OCI-LY7 (cell line): ENCODE data around the gene GPR78. TPM values are rescaled to one million over a fixed set of nuclear protein-coding genes. Genes with fewer than 3 reads are reported as not detected.

Experiments used
- BruUV-seq: library from RNA; stranded (reverse); fragments of 400-500 nt; replicated peaks from 2 replicates; lab custom pipeline; 2021; lab: Mats Ljungman, UMichigan
- CTCF ChIA-PET: fragments of 300-600 bp; sonication (Branson Sonifier 250); formaldehyde crosslinking; loops from one replicate; lab custom pipeline; 2022; ENCODE audit warnings: antibody characterized with exemption; ENCODE audit not compliant: unreplicated experiment; lab: Charles Lee
- POLR2A ChIA-PET: fragments of 300-600 bp; sonication (Branson Sonifier 250); formaldehyde crosslinking; loops from one replicate; lab custom pipeline; 2022; ENCODE audit warnings: antibody characterized with exemption; lab: Charles Lee
- DNase-seq: peaks from one replicate; pipeline ENCODE4 v3.0.0-alpha.2; 2015; ENCODE audit warnings: low spot score
- H2AFZ ChIP-seq: fragments of 200-600 bp; sonication (generic), shearing (Covaris generic); 2 replicates; pipeline ENCODE4 v1.6.1; 2014; ENCODE audit warnings: mild to moderate bottlenecking, antibody characterized with exemption, low read length, moderate library complexity
- H3K27ac ChIP-seq: fragments of 200-600 bp; sonication (generic); 2 replicates; pipeline ENCODE4 v1.5.1; 2014; ENCODE audit warnings: mixed run types, low read depth, mild to moderate bottlenecking, moderate library complexity, low read length, inconsistent platforms; ENCODE audit not compliant: poor library complexity, severe bottlenecking
- H3K36me3 ChIP-seq: fragments of 200-600 bp; sonication (generic); 2 replicates; pipeline ENCODE4 v1.6.1; 2014; ENCODE audit warnings: mild to moderate bottlenecking, antibody characterized with exemption, low read length, moderate library complexity, mixed read lengths; ENCODE audit not compliant: insufficient read depth
- H3K4me1 ChIP-seq: fragments of 200-600 bp; sonication (generic); 2 replicates; pipeline ENCODE4 v1.5.1; 2014; ENCODE audit warnings: mild to moderate bottlenecking, low read length; ENCODE audit not compliant: insufficient read depth, poor library complexity, severe bottlenecking
- H3K4me2 ChIP-seq: fragments of 200-600 bp; sonication (generic); 2 replicates; pipeline ENCODE4 v1.6.1; 2014; ENCODE audit warnings: mild to moderate bottlenecking, low read length
- H3K4me3 ChIP-seq: fragments of 200-600 bp; sonication (generic); 2 replicates; pipeline ENCODE4 v1.5.1; 2014; ENCODE audit warnings: mild to moderate bottlenecking, low read depth, low read length; ENCODE audit not compliant: poor library complexity, severe bottlenecking
- H3K79me2 ChIP-seq: fragments of 200-600 bp; sonication (generic); 2 replicates; pipeline ENCODE4 v1.6.1; 2016; ENCODE audit warnings: low read depth, mild to moderate bottlenecking, low read length, moderate library complexity, mixed read lengths; ENCODE audit not compliant: insufficient read depth
- H3K9me2 ChIP-seq: fragments of 200-600 bp; sonication (generic); 2 replicates; pipeline ENCODE4 v1.6.1; 2016; ENCODE audit warnings: mild to moderate bottlenecking, low read length, mixed read lengths; ENCODE audit not compliant: insufficient read depth
- H3K9me3 ChIP-seq: fragments of 200-600 bp; sonication (generic); 2 replicates; pipeline ENCODE4 v1.6.1; 2014; ENCODE audit warnings: mild to moderate bottlenecking, mixed run types, low read length, mixed read lengths
- H4K20me1 ChIP-seq: fragments of 200-600 bp; sonication (generic); 2 replicates; pipeline ENCODE4 v1.6.1; 2014; ENCODE audit warnings: mild to moderate bottlenecking, antibody characterized with exemption, low read length, moderate library complexity, mixed read lengths; ENCODE audit not compliant: insufficient read depth
- EZH2phosphoT487 ChIP-seq: fragments of 200-600 bp; sonication (generic); IDR thresholded peaks from 2 replicates; pipeline ENCODE4 v1.6.1; 2018; ENCODE audit warnings: low read depth, borderline replicate concordance, mild to moderate bottlenecking, mixed run types, antibody characterized with exemption, low read length, moderate library complexity, mixed read lengths
- intact Hi-C: fragments of 100-400 bp; cut with micrococcal nuclease; formaldehyde crosslinking; loops from one replicate; pipeline ENCODE4 v1.10.0; 2022; ENCODE audit not compliant: unreplicated experiment
- total RNA-seq, 2 experiments: library from RNA; depleted of rRNA in 1 of 2; stranded (reverse); fragments of >200 nt in 1 of 2; shearing (Covaris generic) in 1 of 2; gene quantifications; 2 replicates each; pipeline ENCODE4 v1.2.3, GENCODE V29; 2014 to 2022
- TF ChIP-seq, protein P1 (sequence below): fragments of 200-600 bp; sonication (generic); conservative IDR thresholded peaks from 2 replicates; pipeline ENCODE4 v1.5.1; 2014; ENCODE audit warnings: mild to moderate bottlenecking, antibody characterized with exemption, low read length, moderate library complexity, mixed read lengths

GPR78 gene
- total RNA-seq, 2 experiments from 2014 or later = not detected

DNA sequence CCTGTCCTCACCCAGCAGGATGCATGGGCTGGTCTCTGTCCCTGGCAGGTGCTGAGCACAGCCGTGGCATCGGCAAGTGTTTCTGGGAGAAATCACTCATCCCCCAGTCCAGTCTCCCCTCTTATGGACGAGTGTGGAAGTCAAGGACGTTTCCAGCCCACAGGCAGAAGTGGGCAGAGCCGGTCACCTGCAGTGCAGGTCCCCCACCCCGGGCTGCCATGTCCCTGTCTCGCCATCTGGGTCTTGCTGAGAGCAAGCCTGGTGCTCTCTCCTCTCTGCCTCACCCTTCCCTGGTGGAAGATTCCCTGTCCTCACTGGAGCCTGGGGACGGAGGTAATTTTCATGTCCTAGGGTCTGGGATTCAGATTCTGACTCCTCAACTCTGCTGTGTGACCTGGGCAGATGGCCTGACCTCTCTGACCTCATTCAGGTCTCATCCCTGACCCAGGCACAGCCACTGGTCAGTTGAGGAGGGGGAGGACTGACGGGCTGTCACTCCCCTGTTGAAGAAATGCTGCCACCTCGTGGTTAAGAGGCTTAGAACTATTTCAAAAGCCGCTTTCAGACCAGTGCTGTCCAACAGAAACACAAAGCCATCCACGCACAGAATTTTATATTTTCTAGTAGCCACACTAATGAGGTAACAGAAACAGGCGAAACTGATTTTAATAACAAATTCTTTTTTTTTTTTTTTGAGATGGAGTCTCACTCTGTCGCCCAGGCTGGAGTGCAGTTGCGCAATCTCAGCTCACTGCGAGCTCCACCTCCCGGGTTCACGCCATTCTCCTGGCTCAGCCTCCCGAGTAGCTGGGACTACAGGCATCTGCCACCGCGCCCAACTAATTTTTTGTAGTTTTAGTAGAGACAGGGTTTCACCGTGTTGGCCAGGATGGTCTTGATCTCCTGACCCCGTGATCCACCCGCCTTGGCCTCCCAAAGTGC, 14.2 kb downstream of the GPR78 start:
- Histone ChIP-seq H3K27ac (no peak overlapping the region), H3K4me3 (no peak overlapping the region), H3K4me2 (no peak overlapping the region), H3K36me3 (no peaks in the 10 kb centered on the region), H3K9me2 (no peaks in the 10 kb centered on the region), H3K9me3 (no peaks in the 10 kb centered on the region), H3K79me2 (no peaks in the 10 kb centered on the region), H3K4me1 (no peaks in the 10 kb centered on the region), H4K20me1 (no peaks in the 10 kb centered on the region), H2AFZ (no peak overlapping the region)
- DNase-seq = peak; percentile 44
- TF ChIP-seq, protein P1, sequence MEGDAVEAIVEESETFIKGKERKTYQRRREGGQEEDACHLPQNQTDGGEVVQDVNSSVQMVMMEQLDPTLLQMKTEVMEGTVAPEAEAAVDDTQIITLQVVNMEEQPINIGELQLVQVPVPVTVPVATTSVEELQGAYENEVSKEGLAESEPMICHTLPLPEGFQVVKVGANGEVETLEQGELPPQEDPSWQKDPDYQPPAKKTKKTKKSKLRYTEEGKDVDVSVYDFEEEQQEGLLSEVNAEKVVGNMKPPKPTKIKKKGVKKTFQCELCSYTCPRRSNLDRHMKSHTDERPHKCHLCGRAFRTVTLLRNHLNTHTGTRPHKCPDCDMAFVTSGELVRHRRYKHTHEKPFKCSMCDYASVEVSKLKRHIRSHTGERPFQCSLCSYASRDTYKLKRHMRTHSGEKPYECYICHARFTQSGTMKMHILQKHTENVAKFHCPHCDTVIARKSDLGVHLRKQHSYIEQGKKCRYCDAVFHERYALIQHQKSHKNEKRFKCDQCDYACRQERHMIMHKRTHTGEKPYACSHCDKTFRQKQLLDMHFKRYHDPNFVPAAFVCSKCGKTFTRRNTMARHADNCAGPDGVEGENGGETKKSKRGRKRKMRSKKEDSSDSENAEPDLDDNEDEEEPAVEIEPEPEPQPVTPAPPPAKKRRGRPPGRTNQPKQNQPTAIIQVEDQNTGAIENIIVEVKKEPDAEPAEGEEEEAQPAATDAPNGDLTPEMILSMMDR = peak; percentile 80
- TF ChIP-seq EZH2phosphoT487 = no peak
- intact Hi-C loops = loop anchor here (1.0 kb wide), 2 partner anchors 126 to 352 kb away; no protein-coding TSS in a partner anchor
- BruUV-seq = no TSS peak
- CTCF ChIA-PET = no interaction called here
- POLR2A ChIA-PET = no interaction called here

DNA sequence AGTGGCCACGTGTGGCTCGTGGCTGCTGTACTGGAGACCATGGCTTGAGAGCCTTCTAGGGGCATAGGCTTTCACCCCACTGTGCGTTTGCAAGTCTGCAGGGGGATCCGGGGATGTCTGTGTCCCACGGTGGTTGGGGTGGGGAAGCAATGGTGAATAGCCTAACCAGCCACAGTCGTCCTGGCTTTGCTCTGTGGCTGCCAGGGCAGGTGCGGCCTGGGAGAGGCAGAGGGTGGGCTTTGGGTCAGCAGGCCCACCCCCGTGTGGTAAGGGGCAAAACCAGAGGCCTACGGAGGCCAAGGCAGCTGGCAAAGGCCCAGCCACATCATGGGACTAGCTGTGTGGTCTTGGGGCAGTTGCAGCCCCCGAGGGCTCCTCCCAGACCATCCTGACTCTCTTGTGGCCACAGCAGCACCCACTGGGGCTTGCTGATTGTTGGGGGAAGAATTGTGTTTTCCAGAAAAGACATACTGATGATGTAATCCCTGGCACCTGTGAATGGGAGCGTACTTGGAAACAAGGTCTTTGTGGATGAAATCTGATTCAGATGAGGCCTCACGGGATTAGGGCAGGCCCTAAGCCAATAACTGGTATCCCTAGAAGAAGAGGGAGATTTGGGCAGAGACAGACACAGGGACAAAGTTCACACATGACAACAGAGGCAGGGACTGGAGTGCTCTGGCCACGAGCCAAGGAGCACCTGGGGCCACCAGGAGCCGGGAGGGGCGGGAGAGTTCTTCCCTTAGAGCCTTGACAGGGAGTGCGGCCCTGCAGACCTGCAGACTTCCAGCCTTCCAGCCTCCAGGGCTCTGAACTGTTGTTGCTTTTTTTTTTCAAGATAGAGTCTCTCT, 15.3 kb downstream of the GPR78 start:
- Histone ChIP-seq H3K9me3 (no peaks in the 10 kb centered on the region), H3K27ac (no peak overlapping the region), H3K36me3 (no peaks in the 10 kb centered on the region), H3K4me1 (no peaks in the 10 kb centered on the region), H2AFZ (no peak overlapping the region), H3K79me2 (no peaks in the 10 kb centered on the region), H3K4me3 (no peak overlapping the region), H3K9me2 (no peaks in the 10 kb centered on the region), H3K4me2 (no peak overlapping the region), H4K20me1 (no peaks in the 10 kb centered on the region)
- no TSS peak for BruUV-seq
- POLR2A ChIA-PET = no interaction called here
- CTCF ChIA-PET = no interaction called here
- no peak for TF ChIP-seq EZH2phosphoT487
- TF ChIP-seq, protein P1 = no peak
- no peak for DNase-seq
- intact Hi-C loops = no loop called here
